Fibroblast of the aortic adventitia (primary cell): ENCODE data around the gene NPIPB8. TPM values are rescaled to one million over a fixed set of nuclear protein-coding genes. Genes with fewer than 3 reads are reported as not detected.
"Not testable (repeated sequence)": the region's sequence is repeated elsewhere in the genome, so short reads cannot be mapped to it uniquely, and the experiment has no call there.

Experiments
- DNase-seq: peaks from one replicate; pipeline ENCODE4 v3.0.0-alpha.2; 2010; ENCODE audit warnings: low read depth
- H3K4me3 ChIP-seq: 2 replicates; pipeline ENCODE4 v1.5.1; 2011; ENCODE audit warnings: low read depth, mild to moderate bottlenecking, control low read depth, low read length, moderate library complexity
- total RNA-seq: library from RNA; depleted of rRNA; stranded (reverse); fragments of >200 nt; gene quantifications from 2 replicates; pipeline ENCODE4 v1.2.3, GENCODE V29; 2012; ENCODE audit warnings: low replicate concordance
- TF ChIP-seq, protein P1 (sequence below): IDR thresholded peaks from 2 replicates; pipeline ENCODE4 v1.5.1; 2011; ENCODE audit warnings: mild to moderate bottlenecking, low read length, control low read depth, inconsistent platforms; ENCODE audit not compliant: insufficient read depth

NPIPB8 gene
- total RNA-seq, 1 donor = 0.09 TPM

GRCh38 chr16:28609631-28610594 lies 28.0 kb upstream of the NPIPB8 start, which contains the start of gene SULT1A1:
Gene SULT1A1 (minus strand): TSS chr16:28610044. CDS start chr16:28608855, 1,189 bp downstream.
- TF ChIP-seq, protein P1, sequence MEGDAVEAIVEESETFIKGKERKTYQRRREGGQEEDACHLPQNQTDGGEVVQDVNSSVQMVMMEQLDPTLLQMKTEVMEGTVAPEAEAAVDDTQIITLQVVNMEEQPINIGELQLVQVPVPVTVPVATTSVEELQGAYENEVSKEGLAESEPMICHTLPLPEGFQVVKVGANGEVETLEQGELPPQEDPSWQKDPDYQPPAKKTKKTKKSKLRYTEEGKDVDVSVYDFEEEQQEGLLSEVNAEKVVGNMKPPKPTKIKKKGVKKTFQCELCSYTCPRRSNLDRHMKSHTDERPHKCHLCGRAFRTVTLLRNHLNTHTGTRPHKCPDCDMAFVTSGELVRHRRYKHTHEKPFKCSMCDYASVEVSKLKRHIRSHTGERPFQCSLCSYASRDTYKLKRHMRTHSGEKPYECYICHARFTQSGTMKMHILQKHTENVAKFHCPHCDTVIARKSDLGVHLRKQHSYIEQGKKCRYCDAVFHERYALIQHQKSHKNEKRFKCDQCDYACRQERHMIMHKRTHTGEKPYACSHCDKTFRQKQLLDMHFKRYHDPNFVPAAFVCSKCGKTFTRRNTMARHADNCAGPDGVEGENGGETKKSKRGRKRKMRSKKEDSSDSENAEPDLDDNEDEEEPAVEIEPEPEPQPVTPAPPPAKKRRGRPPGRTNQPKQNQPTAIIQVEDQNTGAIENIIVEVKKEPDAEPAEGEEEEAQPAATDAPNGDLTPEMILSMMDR = no peak
- H3K4me3 ChIP-seq = peak within 1 kb of the TSS; percentile 58
- DNase-seq = peak; percentile 35

GRCh38 chr16:28610595-28611191 lies 27.2 kb upstream of the NPIPB8 start:
- no peak for DNase-seq
- TF ChIP-seq, protein P1 = no peak
- no peak overlapping the region for H3K4me3 ChIP-seq

DNA sequence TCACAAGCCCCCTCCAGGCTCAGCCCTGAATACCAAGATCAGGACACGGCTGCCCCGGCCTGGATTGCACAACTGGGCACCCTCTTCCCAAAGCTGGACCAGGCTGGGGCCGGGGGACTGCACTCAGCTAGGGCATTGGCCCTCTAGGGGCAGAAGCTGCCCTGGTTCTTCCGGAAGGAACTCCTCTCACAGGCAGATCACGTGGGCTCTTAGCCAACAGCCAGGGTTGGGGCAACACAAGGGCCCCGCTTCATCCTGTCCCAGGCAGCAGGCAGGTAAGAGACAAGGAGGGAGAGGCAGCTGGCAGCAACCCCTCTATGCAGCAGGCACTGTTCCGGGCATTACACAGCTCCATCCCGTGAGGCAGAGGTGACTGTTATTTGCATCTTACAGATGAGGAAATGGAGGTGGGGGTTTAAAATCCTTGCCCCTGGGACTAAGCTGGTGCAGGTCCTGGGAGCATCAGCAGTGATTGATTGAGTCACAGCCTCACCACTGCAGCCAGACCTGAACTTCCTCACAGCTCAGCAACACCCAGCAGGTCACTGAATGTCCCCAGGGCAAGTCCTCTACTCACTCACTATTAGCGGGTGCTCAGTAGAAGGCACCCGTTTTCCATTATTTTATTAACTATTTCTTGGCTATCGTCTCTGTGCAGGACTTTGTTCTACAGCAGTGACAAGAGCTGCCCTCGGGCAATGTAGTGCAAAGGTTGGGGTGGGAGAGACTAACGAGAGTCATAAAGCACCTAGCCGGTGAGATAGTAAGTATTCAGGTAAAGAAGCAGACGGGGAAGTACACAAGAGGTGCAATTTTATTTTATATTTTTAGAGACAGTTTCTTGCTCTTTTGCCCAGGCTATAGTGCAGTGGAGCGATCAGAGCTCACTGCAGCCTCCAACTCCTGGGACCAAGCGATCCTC lies 25.2 kb upstream of the NPIPB8 start:
- not testable (repeated sequence) for H3K4me3 ChIP-seq, DNase-seq

GRCh38 chr16:28613912-28614311 lies 24.0 kb upstream of the NPIPB8 start:
- H3K4me3 ChIP-seq, DNase-seq: not testable (repeated sequence)

DNA sequence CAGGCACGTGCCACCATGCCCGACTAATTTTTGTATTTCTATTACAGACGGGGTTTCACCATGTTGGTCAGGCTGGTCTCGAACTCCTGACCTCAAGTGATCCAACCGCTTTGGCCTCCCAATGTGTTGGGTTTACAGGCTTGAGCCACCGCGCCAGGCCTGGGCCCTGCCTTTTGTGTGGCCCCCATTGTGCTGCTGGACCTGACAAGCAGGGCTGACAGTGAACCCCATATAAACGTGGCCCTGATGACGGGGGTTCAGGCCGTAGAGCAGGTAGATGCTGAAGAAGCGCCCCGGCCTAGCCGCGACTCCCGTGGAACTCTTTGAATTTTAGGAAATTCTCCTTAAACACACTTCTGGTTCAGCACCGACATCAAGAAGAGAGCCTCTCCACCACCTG lies 23.3 kb upstream of the NPIPB8 start:
- not testable (repeated sequence) for DNase-seq, H3K4me3 ChIP-seq

GRCh38 chr16:28615486-28616223 lies 22.2 kb upstream of the NPIPB8 start:
- not testable (repeated sequence) for H3K4me3 ChIP-seq
- peak; percentile 42 for DNase-seq
- TF ChIP-seq, protein P1 = peak; percentile 62

DNA sequence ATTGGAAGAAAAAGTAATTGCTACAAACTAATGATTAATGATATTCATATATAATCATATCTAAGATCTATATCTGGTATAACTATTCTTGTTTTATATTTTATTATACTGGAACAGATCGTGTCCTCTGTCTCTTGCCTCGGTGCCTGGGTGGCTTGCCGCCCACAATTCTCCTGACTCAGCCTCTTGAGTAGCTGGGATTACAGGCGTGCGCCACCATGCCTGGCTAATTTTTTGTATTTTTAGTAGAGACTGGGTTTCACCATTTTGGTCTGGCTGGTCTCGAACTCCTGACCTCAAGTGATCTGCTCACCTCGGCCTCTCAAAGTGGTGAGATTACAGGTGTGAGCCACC lies 21.7 kb upstream of the NPIPB8 start:
- not testable (repeated sequence) for DNase-seq

GRCh38 chr16:28616636-28617035 lies 21.2 kb upstream of the NPIPB8 start:
- no peak for DNase-seq
- TF ChIP-seq, protein P1 = no peak
- H3K4me3 ChIP-seq = no peak overlapping the region

More for the DNA sequence above, 21.7 kb upstream of the NPIPB8 start:
- H3K4me3 ChIP-seq = not testable (repeated sequence)
